Endothelial cell of umbilical vein (primary cell): ENCODE measurements around the gene IKZF5.

ENCODE experiments used
- EZH2 ChIP-seq: IDR thresholded peaks from 2 replicates; pipeline ENCODE4 v1.6.1; 2012; ENCODE audit warnings: borderline replicate concordance, low read depth, mild to moderate bottlenecking, moderate library complexity, low read length, inconsistent platforms; ENCODE audit not compliant: severe bottlenecking
- JUN ChIP-seq: IDR thresholded peaks from 2 replicates; pipeline ENCODE4 v1.6.1; 2011; ENCODE audit warnings: borderline replicate concordance, low read depth; ENCODE audit not compliant: insufficient read length, insufficient read depth
- MAX ChIP-seq: IDR thresholded peaks from 2 replicates; pipeline ENCODE4 v1.6.1; 2011; ENCODE audit not compliant: insufficient read depth, insufficient read length
- MYC ChIP-seq: IDR thresholded peaks from one replicate; pipeline ENCODE4 v1.6.1; 2011; ENCODE audit warnings: mild to moderate bottlenecking, low read depth, low read length
- POLR2A ChIP-seq: IDR thresholded peaks from 2 replicates; pipeline ENCODE4 v1.6.1; 2012; ENCODE audit warnings: low read depth, mild to moderate bottlenecking, control low read depth, low read length
- POLR2AphosphoS5 ChIP-seq: IDR thresholded peaks from 2 replicates; pipeline ENCODE4 v1.6.1; 2012; ENCODE audit warnings: low read depth, mild to moderate bottlenecking, control low read depth, low read length, moderate library complexity; ENCODE audit not compliant: insufficient read depth
- TF ChIP-seq, protein P1 (sequence below), 2 donors: IDR thresholded peaks; 1 replicate in 1 of 2; 2 replicates in 1 of 2; pipeline ENCODE4 v1.5.1; 2011; ENCODE audit warnings: low read length in 2 of 2, mild to moderate bottlenecking in 2 of 2, moderate library complexity in 2 of 2, control low read depth in 1 of 2, inconsistent platforms in 1 of 2, low read depth in 1 of 2; ENCODE audit not compliant: insufficient read depth in 1 of 2; ENCODE audit errors: extremely low read depth in 1 of 2

DNA sequence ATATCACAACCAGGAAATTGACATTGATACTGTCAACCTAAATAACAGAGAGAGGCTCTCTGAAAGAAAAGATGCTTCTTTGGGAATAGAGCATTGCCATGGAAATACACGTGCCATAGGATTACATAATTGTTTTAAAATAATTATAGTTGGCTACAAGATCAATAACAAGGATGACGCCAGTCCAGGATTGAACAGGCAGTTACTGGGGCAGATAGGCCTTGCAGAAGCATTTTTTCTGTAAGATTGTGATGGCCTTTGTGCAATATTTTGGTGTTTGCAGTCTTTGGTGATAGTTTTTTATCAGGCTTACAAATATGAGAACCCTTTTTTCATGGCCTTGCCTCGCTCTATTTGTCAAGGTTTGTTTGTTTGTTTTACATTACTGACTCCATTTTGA is 10.7 kb upstream of the IKZF5 start:
- TF ChIP-seq POLR2A = no peak
- TF ChIP-seq POLR2AphosphoS5 = no peak
- TF ChIP-seq, protein P1, sequence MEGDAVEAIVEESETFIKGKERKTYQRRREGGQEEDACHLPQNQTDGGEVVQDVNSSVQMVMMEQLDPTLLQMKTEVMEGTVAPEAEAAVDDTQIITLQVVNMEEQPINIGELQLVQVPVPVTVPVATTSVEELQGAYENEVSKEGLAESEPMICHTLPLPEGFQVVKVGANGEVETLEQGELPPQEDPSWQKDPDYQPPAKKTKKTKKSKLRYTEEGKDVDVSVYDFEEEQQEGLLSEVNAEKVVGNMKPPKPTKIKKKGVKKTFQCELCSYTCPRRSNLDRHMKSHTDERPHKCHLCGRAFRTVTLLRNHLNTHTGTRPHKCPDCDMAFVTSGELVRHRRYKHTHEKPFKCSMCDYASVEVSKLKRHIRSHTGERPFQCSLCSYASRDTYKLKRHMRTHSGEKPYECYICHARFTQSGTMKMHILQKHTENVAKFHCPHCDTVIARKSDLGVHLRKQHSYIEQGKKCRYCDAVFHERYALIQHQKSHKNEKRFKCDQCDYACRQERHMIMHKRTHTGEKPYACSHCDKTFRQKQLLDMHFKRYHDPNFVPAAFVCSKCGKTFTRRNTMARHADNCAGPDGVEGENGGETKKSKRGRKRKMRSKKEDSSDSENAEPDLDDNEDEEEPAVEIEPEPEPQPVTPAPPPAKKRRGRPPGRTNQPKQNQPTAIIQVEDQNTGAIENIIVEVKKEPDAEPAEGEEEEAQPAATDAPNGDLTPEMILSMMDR (IDR thresholded peaks at IDR 0.05; ENCODE audit: extremely low read depth in 1 of 2, insufficient read depth in 1 of 2, low read depth in 1 of 2, low read length in 2 of 2) = no peak
- TF ChIP-seq EZH2 = no peak
- no peak for TF ChIP-seq MAX
- no peak for TF ChIP-seq MYC
- no peak for TF ChIP-seq JUN
